ENCODE measurements around the gene SFTPA1.
"Not testable (repeated sequence)": the region's sequence is repeated elsewhere in the genome, so short reads cannot be mapped to it uniquely, and the experiment has no call there.

SFTPA1 gene

DNA sequence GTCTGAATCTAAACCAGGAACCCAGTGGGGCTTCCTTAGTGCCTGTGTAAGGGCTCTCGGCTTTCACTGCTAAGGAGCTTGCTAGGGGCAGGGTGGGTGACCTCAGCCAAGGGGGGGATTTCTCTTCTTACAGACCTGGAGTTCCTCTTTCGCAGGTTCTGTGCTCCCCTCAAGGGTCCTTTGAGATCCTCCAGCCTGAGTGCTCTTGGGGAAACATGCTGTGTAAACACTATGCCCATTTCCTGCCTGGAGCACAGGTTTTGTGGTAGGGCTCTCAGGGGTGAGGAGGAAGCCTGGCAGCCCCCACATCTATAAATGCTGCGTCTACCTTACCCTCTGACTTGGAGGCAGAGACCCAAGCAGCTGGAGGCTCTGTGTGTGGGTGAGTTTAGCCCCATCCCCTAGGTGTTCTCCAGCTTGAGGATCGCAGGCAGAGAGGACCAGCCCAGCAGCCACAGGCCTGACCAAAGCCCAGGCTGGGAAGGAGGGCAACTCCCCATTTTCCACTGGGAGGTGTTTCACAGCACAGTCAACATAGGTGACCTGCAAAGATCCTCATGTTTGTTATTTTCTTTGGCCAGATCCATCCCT lies at the start of gene SFTPA1:
Gene SFTPA1 (plus strand): TSS at position 339 of the 591 bp plus-strand sequence. CDS start 887 bp downstream, outside the sequence.
- H3K4me3 ChIP-seq (ENCODE audit: control insufficient read depth, low read depth, low read length), result no peak within 1 kb of the TSS
- DNase-seq (ENCODE audit: low read depth), result no peak
- TF ChIP-seq, protein P1, sequence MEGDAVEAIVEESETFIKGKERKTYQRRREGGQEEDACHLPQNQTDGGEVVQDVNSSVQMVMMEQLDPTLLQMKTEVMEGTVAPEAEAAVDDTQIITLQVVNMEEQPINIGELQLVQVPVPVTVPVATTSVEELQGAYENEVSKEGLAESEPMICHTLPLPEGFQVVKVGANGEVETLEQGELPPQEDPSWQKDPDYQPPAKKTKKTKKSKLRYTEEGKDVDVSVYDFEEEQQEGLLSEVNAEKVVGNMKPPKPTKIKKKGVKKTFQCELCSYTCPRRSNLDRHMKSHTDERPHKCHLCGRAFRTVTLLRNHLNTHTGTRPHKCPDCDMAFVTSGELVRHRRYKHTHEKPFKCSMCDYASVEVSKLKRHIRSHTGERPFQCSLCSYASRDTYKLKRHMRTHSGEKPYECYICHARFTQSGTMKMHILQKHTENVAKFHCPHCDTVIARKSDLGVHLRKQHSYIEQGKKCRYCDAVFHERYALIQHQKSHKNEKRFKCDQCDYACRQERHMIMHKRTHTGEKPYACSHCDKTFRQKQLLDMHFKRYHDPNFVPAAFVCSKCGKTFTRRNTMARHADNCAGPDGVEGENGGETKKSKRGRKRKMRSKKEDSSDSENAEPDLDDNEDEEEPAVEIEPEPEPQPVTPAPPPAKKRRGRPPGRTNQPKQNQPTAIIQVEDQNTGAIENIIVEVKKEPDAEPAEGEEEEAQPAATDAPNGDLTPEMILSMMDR (IDR thresholded peaks at IDR 0.05; ENCODE audit: control insufficient read depth, insufficient read depth, low read depth, low read length, missing control alignments), result no peak

DNA sequence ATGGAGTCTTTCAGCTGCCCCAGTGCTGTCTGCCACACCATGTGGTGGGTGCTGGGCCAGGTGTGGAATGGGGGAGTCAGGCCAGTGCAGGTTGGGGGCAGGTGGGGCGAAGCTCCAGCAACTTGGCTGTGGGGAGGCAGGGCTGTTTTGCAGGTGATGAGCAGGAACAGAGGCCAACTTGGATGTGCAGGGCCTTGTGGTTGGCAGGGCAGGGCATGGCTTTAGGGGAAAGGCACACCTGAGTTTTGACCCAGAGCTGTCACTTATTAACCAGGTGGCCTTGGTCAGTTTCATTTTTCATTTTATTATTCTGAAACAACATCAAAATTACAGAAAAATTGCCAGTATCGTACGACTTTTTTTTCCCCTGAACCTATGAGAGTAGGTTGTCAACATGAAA lies 49.5 kb upstream of the SFTPA1 start:
- DNase-seq (ENCODE audit: low read depth), result no peak
- TF ChIP-seq, protein P1 (IDR thresholded peaks at IDR 0.05; ENCODE audit: control insufficient read depth, insufficient read depth, low read depth, low read length, missing control alignments), result no peak
- H3K4me3 ChIP-seq (ENCODE audit: control insufficient read depth, low read depth, low read length), result no peak overlapping the region

- TF ChIP-seq, protein P1 (IDR thresholded peaks at IDR 0.05; ENCODE audit: control insufficient read depth, insufficient read depth, low read depth, low read length, missing control alignments), result peak; percentile 94
- peak; percentile 4 for DNase-seq (ENCODE audit: low read depth)
- no peak overlapping the region for H3K4me3 ChIP-seq (ENCODE audit: control insufficient read depth, low read depth, low read length)
These were observed 48.5 kb upstream of the SFTPA1 start for GRCh38 chr10:79562135-79562756.

- DNase-seq (ENCODE audit: low read depth), result no peak
- no peak overlapping the region for H3K4me3 ChIP-seq (ENCODE audit: control insufficient read depth, low read depth, low read length)
- TF ChIP-seq, protein P1 (IDR thresholded peaks at IDR 0.05; ENCODE audit: control insufficient read depth, insufficient read depth, low read depth, low read length, missing control alignments), result no peak
These were observed 47.3 kb upstream of the SFTPA1 start for GRCh38 chr10:79563426-79563825.

DNA sequence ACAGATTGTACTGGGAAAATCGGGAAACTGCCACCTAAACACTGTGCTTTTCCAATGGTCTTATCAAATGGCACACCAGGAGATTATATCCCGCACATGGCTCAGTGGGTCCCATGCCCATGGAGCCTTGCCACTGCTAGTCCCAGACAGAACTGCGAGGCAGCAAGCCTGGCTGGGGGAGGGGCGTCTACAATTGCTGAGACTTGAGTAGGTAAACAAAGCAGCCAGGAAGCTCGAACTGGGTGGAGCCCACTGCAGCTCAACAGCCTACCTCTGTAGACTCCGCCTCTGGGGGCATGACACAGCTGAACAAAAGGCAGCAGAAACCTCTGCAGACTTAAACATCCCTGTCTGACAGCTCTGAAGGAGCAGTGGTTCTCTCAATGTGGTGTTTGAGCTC lies 40.1 kb upstream of the SFTPA1 start:
- not testable (repeated sequence) for DNase-seq (ENCODE audit: low read depth); H3K4me3 ChIP-seq (ENCODE audit: control insufficient read depth, low read depth, low read length)

- TF ChIP-seq, protein P1 (IDR thresholded peaks at IDR 0.05; ENCODE audit: control insufficient read depth, insufficient read depth, low read depth, low read length, missing control alignments), result no peak
- H3K4me3 ChIP-seq (ENCODE audit: control insufficient read depth, low read depth, low read length), result no peak overlapping the region
- DNase-seq (ENCODE audit: low read depth), result no peak
These were observed 31.4 kb upstream of the SFTPA1 start for GRCh38 chr10:79579361-79579760.

DNA sequence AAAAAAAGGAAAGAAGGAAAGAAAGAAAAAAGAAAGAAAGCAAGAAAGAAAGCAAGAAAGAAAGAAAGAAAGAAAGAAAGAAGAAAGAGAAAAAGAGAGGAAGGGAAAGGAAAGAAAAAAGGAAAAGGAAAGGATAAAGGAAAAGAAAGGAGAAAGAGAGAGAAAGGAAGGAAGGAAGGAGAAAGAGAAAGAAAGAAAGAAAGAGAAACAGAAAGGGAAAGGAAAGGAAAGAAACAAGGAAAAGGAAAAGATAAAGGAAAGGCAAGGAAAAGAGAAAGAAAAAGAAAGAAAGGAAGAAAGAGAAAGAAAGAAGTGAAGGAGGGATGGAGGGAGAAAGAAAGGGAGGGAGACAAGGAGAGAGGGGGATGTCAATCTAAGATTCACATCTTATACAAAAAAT lies 29.7 kb upstream of the SFTPA1 start:
- TF ChIP-seq, protein P1 (IDR thresholded peaks at IDR 0.05; ENCODE audit: control insufficient read depth, insufficient read depth, low read depth, low read length, missing control alignments), result no peak
- DNase-seq (ENCODE audit: low read depth), result no peak

More for the DNA sequence above, 29.7 kb upstream of the SFTPA1 start:
- no peak overlapping the region for H3K4me3 ChIP-seq (ENCODE audit: control insufficient read depth, low read depth, low read length)

All from AG09309 (cell line).